Activated CD4-positive, alpha-beta T cell treated with anti-CD3 and anti-CD28 coated beads, Interleukin-2, Interleukin-4, amounts not matched to agents 100 ng/mL and 50 ng/mL, durations not matched to agents 16 hours and 8 hours (primary cell): ENCODE measurements around the gene SPTLC3.

Experiments
- DNase-seq: peaks from one replicate; pipeline ENCODE4 v3.0.0-alpha.2; 2020; ENCODE audit warnings: low spot score

SPTLC3 gene

DNA sequence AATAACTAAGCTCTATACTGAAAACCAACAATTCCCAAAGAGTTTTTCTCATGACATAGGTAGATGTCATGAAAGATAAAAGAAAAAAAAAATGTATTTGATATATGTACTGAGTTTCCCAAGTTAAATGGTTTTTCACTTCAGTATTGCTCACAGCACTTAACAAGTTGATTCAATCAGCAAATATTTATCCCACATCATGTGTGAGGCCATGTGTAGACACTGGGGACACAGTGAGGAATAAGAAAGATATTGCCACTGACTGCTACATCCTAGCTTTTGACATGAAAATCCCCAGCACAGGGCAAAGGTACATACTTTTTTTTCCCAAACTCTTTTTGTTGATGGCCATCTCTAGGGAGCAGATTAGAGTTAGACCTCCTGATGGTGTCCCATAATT, 25.3 kb downstream of the SPTLC3 start:
- DNase-seq: no peak

DNA sequence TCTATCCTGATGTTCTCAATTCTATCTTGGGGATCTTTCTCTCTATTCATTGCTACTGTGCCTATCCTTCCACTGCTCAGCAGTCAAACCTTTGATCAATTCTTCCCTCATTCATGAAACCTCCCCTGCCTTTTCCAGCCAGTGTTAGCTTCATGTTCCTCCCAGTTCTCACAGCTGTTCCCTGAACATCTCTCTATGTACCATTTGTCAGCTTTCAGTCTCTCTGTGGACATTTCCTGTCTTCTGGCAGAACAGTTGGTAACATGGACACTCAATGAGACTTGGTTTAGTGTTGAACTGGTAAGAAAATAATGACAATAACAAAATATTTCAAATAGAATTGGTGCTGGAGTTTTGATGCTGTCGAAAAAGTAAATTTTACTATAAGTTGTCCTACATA, 26.2 kb downstream of the SPTLC3 start:
- DNase-seq: no peak

DNA sequence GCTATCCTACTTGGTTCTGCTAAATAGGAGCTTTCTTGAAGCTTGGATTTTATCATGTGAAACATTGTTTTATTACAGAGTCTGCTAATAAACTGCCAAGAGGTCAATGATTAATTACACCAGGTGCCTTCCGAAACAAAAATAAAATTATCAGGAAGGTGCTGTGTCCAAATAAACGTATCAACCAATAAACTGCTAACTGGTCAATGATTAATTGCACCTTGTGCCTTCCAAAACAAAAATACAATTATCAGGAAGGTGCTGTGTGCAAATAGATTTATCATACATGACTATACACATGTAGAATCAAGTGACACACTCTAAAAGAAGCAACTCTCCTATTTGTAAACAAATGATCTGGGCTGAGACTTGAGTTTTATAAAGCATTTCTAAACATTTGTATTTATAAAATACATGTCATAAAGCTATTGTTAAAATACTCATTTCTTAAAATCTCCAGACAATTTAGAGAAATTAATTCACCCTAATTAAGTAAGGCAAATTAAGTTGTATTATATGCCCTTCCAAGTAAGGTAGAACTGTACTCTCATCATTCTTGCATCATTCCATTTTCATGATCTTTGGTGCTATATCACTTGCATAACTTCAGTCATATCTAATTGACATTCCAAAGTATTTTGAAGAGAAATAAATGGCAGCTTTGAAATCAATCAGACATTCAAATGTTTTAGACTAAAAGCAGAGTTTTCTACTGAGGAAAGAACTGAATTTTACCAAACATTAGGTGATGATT, 26.8 kb downstream of the SPTLC3 start:
- DNase-seq: no peak

DNA sequence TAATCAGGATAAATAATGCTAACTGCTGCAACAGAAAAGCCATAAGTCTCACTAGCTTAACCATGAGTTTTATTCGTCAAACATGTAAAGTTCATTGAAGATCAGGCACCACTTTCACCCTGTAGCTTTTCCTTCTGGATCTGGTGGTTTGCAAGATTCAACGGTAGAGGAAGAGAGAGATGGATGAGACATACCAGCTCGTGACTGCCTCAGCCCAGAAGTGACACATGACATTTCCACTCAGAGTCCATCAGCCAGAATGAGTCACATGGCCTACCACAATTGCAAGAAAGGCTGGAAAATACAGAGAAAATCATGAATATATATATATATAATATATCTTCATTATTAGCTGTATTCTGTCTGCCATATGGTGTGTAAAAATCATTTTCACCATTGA, 29.0 kb downstream of the SPTLC3 start:
- no peak for DNase-seq

DNA sequence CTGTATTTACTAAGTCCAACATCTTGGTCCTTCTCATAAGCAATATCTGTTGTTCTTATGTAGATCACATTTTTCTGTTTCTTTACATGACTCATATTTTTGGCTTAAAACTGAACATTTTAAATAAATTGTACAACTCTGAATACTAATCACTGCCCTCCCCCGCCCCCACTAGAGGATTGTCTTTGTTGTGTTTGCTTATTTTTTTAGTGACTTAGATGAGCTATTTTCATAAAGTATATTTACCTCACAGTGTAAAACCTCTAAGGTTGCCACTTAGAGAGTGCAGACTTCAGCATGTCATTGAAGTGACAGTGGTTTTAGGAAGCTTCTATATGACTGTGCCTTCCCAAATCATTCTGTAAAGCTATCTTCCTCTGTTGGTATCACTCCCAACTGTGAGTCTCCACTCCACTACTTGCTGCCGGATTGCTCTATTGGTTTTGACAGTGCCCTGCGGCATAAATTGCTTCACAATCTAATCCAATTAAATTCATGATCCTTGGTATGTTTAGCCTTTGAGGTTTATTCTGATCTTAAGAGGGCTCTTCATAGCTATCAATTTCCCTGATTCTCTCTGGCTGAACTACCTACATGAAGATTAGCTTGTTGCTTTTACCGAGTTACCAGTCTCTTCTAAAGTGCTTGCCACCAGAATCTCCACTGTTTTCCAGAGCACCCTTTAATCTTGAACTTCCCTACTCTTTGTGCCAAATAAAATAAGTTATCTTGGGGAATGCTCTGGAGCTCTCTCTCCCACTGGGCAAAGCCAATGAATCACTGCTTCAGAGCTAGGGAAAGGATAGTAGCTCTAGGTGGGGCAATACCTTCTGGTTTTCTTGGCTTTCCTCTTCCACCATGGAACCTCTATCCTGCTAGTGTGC, 33.0 kb downstream of the SPTLC3 start:
- no peak for DNase-seq

DNA sequence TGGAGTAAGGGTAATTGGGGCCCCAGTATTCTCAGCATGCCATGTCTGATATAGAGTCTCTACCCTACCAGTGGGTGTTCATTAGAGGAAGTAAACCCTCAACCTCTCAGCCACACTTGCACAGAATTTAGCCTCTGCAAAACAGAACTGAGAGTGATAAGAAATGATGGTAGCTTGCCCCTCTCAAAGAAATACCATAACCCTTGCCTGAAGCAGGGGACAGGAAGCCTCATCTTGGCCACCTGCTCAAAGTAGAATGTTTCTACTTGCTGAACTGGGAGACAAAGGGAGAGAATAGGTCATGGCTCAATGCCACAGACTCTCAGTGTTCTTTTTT, 33.7 kb downstream of the SPTLC3 start:
- DNase-seq: no peak

DNA sequence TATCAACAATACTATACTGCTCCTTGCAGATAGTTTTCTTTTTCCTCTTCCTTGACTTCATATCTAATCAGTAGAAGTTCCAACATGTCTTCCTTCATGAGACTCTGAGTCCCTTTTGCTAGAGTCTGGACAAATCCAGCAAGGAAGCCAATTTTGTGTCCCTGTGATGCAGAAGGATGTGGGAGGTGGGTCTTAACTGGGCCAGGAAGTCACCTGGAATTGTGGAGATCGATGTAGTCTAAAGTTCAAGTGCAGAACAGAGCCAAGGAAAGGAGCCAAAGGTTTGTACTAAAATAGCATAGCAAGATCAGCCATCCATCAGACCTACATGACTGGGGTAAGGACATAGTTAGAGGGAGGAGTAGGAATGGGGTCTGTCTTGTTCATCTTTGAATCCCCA, 37.6 kb downstream of the SPTLC3 start:
- DNase-seq: no peak

DNA sequence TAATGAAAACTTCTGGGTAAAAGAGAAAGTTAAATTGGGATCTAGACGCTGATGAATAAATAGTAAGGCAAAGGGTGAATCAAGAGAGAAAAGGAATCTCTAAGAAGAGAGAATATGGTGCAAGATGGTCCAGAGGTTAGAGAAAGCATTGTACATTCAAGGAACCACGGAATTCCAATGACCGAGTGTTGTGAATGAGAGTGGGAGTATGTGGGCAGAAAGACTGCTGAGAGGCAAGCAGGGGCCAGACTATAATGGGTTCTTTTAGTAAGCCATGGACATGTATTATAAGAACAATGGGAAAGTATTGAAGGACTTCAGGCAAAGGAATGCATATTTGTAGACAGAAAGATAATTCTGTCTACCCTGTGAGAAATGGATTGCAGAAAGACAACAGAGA, 45.2 kb downstream of the SPTLC3 start:
- DNase-seq: no peak

DNA sequence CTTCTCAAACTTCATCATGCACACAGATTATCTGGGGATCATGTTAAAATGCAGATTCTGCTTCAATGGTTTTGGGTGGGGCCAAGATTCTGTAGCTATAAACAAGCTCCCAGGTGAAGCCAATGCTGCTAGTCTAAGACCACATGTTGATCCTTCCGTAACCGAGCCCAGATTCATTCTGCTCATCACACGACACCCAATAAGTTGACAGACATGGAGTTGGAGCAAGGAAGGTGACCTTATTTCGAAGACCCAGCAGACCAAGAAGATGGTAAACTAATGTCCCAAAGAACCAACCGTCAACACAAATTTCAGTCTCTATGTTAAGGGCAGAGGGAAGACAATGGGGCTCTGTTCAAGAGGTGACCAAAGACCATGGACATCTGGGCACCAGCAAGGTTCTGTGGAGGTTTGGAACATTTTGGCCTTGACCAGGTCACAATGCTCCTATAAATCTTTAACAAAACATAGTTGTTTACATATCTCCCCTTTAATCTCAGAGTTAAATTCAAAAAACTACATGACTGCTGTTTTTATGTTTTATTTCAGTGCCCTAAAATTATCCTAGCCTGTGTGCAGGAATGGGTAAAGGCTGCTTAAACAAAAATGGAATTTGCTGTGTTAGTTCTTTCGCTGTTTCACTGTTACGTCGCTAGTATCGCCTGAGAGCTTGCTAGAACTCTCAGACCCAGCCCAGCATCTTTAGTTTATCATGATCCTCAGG, 50.1 kb downstream of the SPTLC3 start:
- no peak for DNase-seq

DNA sequence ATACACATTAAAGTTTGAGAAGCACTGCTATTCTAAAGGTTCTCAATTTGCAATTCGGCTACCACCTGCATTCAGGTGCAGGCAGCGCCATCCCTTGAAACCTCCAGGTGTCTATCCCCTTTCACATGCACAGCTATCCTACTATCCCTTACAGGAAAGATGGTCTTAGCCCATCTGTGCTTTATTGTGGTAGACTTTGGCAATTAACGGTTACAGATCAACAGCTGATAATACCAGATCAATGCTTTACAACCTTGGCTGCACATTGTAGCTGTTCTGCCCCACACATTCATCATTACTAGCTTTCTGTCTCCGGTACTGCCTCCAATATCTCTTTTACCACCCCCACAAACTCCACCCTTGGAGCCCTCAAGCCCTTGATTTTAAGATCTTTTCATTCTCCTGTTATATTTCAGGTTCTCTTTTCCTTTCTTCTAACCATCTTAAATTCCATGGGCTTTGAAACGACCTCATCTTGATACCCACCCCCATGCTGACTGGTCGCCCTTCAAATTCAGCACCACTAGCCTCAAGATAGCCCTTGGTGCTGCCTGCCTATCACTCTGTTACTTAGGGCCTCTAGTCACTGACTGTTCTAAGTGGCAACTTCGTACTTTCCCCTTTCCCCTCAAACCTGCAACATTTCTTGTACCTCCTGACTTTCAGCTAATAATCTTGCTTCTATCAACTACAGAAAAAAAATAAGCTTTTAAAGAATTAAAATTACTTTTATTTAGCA, 50.8 kb downstream of the SPTLC3 start:
- DNase-seq: no peak

DNA sequence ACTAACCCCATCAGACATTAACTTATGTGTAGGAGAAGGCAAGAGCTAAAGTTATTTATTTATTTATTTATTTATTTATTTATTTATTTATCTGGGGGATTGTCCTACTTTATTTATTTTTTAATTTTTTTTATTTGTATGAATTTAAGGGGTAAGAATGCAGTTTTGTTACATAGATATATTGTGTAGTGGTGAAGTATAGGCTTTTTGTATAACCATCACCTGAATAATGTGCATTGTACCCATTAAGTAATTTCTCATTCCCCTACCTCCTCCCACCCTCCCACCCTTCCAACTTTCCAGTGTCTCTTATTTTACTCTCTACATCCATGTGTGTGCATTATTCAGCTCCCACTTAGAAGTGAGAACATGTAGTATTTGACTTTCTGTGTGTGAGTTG, 51.6 kb downstream of the SPTLC3 start:
- DNase-seq: no peak

DNA sequence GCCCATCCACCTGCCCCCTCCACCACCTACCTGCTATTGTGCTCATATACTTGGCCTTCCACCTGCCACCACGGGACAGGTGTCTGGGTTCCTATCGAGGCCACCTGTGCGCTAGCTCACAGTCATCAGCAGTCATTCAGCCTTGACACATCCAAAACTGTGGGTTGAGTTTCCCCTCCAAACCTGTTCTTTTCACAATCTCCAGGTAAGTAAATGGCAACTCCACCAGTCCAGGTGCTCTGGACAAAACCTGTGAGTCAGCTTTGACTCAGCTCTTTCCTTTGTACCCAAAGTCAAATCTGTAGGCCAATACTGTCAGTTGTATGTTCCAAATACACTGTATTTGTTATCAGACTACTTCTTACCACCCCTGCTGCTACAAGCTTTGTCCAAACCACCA, 52.6 kb downstream of the SPTLC3 start:
- no peak for DNase-seq

DNA sequence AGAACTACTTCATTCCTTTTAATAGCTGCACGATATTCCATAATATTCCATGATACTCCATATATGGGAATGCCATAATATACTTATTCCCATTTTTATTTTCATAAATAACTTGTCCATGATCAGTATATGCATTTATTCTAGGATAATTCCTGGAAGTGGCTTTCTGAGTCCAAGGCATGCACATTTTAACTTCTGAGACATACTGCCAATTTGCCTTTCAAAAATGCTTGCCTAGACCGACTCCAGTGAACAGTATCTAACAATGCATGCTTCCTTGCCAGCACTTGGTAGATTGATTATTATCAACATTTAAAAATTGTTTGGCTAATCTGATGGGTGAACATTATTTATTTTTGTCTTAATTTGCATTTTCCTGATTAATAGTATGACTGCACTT, 54.0 kb downstream of the SPTLC3 start:
- no peak for DNase-seq

DNA sequence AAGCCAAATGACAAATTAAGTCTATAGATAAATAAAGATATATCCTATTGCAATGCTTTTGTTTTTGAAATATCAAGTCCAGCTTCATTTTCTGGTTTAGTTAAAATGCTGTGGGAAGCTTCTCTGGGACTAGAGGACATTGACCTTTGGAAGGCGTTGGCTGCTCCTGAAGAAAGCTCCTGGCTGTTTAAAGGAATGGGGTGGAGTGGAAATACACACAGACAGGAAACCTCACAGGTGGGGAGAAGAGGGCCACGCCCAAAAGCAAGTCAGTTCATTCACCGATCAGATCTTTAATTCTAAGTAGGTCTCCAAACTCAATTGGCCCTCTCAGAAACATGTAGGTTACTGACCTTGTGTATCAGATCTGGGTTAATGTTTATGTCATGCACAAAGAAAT, 59.6 kb downstream of the SPTLC3 start:
- DNase-seq: no peak

DNA sequence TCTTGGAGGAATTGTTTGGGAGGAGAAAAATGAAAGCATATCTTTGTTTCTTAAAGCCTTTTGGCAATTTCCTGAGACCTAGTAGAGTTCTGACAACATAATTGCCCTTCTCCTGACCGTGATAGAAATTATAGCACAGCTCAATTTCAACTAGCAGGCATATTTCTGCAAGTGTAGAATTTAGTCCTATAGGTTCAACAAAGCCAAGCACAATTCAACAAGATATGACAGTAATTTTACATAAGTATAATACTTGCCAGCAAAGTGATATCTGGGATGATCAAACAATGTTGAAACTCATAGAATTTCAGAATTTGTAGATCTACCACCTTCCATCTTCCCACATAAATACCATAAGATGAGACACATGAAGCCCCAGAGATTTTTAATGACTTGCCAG, 73.1 kb downstream of the SPTLC3 start:
- DNase-seq: no peak

DNA sequence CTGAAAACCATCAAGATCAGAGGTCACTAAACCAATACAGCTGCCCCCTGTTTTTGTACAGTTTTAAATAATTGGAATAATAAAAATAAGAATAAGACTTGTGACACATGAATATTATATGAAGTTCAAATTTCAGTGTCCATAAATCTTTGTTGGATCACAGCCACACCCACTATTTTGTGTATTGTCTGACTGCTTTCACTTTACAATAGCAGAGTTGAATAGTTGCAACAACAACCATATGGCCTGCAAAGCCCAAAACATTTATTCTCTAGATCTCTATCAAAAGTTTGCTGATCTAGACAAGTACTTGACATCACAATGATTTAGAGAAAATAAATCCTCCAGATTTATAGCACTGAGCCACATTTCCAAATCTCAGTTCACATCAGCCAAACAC, 73.6 kb downstream of the SPTLC3 start:
- DNase-seq: no peak

DNA sequence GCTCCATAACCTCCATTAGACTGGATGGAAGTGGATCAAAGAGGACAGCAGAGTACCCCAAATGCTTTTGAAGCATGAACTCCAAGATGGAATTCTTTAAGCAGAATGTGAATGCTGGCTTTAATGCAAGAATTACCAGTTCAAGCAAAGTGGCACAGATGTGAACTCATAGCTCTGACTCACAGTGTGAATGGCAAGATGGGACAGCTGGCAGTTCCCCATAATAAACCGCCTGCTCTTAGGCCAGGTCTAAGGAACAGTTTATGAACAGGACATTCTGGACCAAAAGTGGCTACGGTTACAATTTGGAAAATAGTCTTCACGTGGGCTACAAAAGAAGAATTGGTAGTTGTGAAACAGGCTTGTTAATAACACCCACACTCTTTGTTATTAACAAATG, 76.5 kb downstream of the SPTLC3 start:
- DNase-seq: no peak

DNA sequence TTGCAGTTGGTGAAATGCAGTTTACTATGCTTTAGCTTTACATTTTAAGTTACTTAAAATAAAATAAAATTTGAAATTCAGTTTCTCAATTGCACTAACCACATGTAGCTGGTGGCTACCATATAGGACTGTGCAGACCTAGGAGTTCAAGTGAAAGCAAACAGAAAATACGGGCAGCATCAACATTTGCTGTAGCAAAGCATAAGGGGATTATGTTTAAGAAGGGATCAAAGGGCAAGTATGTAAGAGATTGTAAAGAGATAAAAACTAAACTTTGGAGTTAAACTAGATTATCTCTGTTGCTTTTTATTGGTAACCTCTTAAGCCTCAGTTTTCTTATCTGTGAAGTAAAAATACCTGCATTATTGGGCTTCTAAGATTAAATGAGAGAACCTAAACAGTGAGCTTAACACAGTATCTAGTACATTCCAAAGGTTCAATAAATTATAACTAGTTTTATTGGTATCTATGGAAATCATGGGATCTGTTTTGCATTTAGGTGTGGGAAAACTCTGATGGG, 81.2 kb downstream of the SPTLC3 start:
- no peak for DNase-seq

DNA sequence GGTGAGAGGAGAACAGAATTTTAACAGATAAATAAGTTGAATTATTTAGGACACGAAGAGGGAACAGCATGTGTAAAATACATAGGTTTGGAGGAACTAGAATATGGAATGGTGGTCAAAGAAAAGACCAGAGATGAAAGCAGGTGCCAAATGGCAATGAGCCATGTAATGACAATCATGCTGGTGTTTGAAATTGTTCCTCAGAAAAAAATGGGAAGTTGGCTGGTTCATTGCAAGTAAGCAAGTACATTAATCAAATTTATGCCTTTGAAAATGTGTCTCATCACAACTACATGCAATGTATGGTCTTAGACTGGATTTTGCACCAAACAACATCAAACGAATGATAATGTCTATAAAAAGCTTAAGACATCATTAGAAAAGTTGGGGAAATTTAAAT, 83.3 kb downstream of the SPTLC3 start:
- DNase-seq: no peak

DNA sequence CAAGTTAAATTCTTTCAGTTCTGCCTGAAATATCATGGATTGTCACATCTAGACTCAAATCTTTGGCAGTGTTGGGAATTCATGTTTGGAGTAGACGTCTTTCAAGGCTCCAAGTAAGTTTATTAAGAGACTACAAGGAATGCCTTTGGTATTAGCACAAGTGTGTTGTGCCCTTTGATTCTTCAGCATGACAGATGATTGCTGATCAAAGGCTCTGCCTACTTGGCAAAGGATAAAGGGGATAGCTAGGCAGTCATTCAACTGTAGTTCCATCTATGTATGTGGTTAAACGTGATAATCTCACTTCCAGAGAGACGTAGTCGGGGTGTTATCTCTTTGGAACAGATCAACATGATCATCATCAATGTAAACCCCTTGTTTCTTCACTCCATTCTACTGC, 86.2 kb downstream of the SPTLC3 start:
- DNase-seq: no peak

DNA sequence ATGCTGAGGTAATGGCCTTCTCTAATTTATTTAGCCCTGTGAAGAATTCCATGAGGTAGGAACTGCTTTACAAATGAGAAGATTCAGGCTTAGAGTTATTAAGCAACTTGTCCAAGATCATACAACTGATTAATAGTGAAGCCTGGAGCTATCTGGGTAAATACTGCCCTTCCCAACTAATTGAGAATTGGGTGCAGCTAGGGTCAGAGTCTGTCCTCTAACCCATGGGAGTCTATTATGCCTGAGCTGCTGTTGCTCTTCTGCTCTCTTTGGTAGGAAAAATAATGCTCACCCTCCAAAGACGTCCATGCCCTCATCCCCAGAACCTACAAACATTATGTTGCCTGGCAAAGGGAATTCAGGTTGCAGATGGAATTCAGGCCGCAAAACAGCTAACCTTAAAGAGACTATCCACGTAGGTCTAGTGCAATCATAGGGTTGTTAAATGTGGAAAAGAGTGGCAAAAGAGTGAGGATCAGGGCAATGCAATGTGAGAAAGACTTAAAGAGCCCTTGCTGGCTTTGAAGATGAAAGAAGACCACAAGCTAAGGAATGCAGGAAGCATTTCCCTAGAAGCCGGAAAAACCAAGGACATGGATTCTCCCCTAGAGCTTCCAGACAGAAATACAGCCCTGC, 90.1 kb downstream of the SPTLC3 start:
- no peak for DNase-seq

DNA sequence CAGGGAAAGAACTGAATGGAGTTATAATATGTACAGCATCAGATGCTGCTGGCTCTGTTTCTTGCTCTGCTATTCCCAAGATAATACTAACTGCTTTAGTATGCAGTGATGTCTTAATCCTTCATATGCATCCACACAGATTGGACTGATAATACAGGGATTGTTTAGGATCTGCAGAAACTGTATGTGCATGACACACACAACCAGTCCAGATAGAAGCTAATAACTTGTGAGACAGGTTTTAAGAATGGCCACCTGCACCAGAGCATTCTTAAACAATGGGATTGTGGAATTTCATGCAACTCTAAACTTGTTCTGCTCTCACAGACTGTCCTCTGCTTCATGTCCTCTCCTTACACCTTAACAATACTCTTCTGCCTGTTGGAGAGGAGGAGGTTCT, 90.9 kb downstream of the SPTLC3 start:
- DNase-seq: no peak
